SU-DHL-6 (cell line): ENCODE data around the gene CNDP1.

Experiments used
- EZH2phosphoT487 ChIP-seq: fragments of 200-600 bp; sonication (generic), shearing (Covaris generic); conservative IDR thresholded peaks from 2 replicates; pipeline ENCODE4 v1.6.1; 2018; ENCODE audit warnings: mild to moderate bottlenecking, antibody characterized with exemption, low read length, moderate library complexity, mixed read lengths
- TF ChIP-seq, protein P1 (sequence below): fragments of 200-600 bp; sonication (generic); IDR thresholded peaks from one replicate; pipeline ENCODE4 v1.5.1; 2017; ENCODE audit warnings: antibody characterized with exemption, mild to moderate bottlenecking, low read length, moderate library complexity; ENCODE audit not compliant: insufficient read depth, poor library complexity, severe bottlenecking

DNA sequence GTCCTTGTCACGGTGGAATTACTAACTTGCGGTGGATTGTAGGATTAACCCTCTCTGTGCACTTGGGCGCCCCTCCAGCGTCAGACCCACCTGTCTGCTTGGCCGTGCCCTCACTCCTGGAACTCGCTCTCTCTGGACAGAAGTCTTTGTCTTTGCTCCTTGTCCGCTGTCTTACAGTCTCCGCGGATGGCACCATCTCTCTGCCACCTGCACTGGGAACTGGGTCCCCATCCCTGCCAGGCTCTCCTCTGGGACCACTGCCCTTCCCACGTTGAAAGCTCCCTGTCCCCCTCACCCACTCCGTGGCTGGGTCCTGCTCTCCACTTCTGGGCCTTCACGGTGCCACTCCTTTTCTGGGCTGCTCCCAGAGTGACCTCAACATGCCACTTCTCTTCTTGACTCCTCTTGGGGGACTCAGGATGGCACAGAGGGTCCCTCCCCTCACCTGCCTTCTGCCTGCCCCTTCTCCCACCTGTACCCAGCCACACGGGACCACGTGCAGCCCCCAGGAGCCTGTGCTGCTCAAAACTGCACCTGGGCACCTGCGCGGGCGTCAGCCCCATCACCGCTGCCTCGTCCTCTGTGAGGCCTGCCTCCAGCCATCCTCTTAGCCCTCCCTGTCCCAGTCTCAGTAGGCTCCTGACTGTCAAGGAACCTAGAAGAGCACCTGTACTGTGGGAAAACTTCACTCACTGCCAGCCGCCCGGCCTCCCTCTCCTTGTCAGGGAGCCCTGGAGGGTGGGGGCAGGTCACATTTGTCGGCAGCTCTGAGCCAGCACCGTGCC is 27.0 kb upstream of the CNDP1 start:
- no peak for TF ChIP-seq EZH2phosphoT487
- TF ChIP-seq, protein P1, sequence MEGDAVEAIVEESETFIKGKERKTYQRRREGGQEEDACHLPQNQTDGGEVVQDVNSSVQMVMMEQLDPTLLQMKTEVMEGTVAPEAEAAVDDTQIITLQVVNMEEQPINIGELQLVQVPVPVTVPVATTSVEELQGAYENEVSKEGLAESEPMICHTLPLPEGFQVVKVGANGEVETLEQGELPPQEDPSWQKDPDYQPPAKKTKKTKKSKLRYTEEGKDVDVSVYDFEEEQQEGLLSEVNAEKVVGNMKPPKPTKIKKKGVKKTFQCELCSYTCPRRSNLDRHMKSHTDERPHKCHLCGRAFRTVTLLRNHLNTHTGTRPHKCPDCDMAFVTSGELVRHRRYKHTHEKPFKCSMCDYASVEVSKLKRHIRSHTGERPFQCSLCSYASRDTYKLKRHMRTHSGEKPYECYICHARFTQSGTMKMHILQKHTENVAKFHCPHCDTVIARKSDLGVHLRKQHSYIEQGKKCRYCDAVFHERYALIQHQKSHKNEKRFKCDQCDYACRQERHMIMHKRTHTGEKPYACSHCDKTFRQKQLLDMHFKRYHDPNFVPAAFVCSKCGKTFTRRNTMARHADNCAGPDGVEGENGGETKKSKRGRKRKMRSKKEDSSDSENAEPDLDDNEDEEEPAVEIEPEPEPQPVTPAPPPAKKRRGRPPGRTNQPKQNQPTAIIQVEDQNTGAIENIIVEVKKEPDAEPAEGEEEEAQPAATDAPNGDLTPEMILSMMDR: no peak
